GM12874 (cell line): ENCODE results near the gene TMEM212.

Experiments
- TF ChIP-seq, protein P1 (sequence below): IDR thresholded peaks from 2 replicates; pipeline ENCODE4 v1.5.1; 2011; ENCODE audit warnings: low read depth, mild to moderate bottlenecking, control low read depth, low read length, moderate library complexity; ENCODE audit not compliant: insufficient read depth

TMEM212 gene

GRCh38 chr3:171831936-171832335, 11.2 kb upstream of the TMEM212 start:
- TF ChIP-seq, protein P1, sequence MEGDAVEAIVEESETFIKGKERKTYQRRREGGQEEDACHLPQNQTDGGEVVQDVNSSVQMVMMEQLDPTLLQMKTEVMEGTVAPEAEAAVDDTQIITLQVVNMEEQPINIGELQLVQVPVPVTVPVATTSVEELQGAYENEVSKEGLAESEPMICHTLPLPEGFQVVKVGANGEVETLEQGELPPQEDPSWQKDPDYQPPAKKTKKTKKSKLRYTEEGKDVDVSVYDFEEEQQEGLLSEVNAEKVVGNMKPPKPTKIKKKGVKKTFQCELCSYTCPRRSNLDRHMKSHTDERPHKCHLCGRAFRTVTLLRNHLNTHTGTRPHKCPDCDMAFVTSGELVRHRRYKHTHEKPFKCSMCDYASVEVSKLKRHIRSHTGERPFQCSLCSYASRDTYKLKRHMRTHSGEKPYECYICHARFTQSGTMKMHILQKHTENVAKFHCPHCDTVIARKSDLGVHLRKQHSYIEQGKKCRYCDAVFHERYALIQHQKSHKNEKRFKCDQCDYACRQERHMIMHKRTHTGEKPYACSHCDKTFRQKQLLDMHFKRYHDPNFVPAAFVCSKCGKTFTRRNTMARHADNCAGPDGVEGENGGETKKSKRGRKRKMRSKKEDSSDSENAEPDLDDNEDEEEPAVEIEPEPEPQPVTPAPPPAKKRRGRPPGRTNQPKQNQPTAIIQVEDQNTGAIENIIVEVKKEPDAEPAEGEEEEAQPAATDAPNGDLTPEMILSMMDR, result no peak

GRCh38 chr3:171832989-171833388, 10.2 kb upstream of the TMEM212 start:
- TF ChIP-seq, protein P1, result no peak

GRCh38 chr3:171833789-171834460, 9.2 kb upstream of the TMEM212 start:
- TF ChIP-seq, protein P1, result peak; percentile 39; the same call in 1 of the 2 replicates

DNA sequence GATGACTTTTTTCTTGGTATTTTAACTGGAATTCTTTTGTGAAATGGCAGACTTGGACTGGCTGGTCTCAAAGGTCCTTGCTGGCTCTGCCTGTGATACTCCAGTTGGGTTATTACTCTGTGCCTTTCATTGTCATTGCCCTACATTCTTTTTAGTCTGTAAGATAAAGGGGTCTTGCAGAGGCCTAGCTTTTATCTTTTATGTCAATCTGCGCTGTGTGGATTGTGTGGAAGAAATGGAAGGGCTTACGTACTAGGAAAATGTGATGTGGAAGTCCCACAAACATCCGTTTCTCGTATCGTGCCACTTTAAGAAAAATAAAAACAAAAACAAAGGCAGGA, 8.7 kb upstream of the TMEM212 start:
- TF ChIP-seq, protein P1, result no peak

DNA sequence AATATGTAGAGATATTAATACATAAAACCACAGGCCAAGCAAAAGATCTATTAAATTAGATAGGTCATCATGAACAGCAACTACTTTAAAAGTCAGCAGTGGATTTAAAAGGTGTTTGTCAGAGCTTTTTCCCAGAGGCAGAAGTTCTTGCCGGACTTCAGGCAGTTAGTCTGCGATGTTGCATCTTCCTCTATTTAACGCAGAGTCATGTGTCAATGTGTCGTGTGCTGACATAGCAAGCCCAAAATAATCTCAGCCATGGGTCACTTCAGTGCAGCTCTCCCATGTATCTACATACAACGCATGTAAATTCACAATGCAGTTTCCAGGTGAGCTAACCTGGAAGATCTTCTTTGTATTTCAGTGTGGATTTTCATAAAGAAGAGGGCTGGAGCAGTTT, 8.0 kb upstream of the TMEM212 start:
- TF ChIP-seq, protein P1, result no peak

DNA sequence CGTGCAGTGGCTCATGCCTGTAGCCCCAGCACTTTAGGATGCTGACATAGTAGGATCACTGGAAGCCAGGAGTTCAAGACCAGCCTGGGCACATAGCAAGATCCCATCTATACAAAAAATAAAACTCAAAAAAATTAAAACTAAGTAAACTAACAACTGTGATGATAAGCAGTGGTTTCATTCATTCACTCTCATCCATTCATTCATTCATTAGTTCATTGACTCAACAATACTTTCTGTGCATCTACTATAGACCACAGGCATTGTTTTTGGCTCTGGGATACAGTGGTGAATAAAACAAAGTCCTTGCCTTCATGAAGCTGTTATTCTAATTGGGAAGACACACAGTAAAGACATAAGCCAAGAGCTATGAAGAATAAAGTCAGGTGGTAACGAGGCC, 7.5 kb upstream of the TMEM212 start:
- TF ChIP-seq, protein P1, result no peak

DNA sequence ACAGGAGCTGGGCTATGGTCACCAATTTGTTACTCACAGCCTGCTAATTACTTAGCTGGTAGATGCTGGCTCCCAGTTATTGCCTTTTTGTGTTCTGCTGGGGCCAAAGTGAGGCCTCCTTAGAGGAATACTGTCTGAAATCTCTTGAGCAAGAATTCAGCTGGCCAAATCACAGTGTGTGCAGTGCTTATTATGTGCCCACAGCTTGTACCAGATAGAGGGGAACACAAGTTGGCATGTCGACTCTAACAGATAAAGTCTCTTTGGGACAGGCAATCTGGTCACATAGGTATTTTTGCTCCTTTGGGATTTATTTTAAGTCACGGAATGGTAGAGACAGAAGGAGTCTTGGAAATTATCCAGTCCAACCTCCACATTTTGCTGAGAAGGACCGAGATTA, 6.3 kb upstream of the TMEM212 start:
- TF ChIP-seq, protein P1, result no peak
